Neural progenitor cell (in vitro differentiated cells): ENCODE measurements around the gene ZNF48.

Experiments
- CTCF ChIP-seq: fragments of 200-600 bp; sonication (generic); IDR thresholded peaks from 2 replicates; pipeline ENCODE4 v1.5.1; 2017; ENCODE audit warnings: antibody characterized with exemption, mild to moderate bottlenecking
- EZH2 ChIP-seq: fragments of 200-600 bp; sonication (generic); IDR thresholded peaks from 2 replicates; pipeline ENCODE4 v1.6.1; 2017; ENCODE audit warnings: antibody characterized with exemption, mild to moderate bottlenecking, moderate library complexity

GRCh38 chr16:30346286-30346685 is 48.9 kb upstream of the ZNF48 start:
- TF ChIP-seq CTCF = no peak
- no peak for TF ChIP-seq EZH2
